ENCODE measurements around the gene GTPBP4.

The GTPBP4 gene

DNA sequence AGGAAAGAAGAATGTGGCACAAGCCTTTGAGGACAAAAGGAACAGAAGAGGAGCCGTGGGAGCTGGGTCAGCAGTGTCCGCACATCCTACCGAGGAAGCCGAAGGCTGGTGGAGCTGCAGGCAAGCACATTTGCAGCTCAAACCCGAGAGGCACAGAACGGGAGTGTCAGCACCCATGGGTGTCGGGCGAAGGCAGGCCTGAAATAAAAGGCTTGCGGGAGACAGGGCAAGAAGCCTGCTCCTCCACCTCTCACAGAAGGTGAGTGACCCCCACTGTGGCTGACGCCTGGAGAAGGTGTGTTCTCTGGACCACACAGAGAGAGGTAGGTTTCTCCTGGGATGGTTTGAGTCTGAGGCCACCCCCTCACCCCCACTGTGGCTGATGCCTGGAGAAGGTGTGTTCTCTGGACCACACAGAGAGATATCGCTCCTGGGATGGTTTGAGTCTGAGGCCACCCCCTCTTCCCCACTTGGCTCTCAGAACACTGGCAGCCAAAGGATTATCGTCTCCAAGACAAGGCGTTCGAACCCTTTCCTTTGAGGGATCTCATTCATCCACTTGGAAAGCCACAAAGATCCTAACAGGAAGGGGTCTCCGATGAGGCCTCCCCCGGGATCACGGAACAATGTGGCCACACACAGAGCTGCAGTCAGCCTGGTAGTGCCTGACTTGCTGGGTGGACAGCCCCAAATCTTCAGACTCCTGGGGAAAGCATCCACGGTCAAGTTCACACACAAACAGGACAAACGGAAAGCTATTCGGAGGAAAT is 21.6 kb upstream of the GTPBP4 start:
- no peak for DNase-seq (ENCODE audit: low read depth in 1 of 2, low spot score in 1 of 2)

DNA sequence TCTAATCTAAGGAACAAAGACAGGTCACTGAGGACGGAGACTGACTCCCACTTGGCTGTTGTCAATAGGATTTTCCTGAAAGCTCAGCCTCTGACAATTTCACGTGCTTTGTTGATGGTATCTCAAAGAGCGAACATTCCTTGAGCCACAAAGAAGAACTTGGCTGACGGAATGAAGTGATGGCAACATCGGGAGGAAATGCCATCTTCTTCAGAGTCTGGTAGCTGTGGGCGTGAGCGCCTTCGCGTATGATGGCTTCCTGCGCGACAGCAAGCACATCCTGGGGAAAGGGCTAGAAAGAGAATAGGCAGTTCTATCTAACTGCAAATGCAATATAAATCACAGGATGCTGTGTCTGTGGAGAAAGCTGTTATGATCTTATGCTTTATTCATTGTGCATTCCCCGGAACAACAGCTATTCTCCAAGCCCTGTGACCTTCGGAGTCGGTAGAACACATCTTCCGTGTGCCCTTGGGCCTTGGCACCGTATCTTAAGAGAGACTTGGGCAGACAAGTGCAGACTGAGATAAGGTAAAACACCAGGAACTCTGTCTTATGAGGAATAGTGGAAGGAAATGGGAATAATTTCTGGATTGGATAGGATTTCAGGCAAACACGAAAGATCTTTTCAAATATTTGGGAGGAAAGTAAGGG is 19.6 kb upstream of the GTPBP4 start:
- DNase-seq (ENCODE audit: low read depth in 1 of 2, low spot score in 1 of 2) = no peak

GRCh38 chr10:969473-970150 is 18.6 kb upstream of the GTPBP4 start:
- DNase-seq (ENCODE audit: low read depth in 1 of 2, low spot score in 1 of 2) = no peak

DNA sequence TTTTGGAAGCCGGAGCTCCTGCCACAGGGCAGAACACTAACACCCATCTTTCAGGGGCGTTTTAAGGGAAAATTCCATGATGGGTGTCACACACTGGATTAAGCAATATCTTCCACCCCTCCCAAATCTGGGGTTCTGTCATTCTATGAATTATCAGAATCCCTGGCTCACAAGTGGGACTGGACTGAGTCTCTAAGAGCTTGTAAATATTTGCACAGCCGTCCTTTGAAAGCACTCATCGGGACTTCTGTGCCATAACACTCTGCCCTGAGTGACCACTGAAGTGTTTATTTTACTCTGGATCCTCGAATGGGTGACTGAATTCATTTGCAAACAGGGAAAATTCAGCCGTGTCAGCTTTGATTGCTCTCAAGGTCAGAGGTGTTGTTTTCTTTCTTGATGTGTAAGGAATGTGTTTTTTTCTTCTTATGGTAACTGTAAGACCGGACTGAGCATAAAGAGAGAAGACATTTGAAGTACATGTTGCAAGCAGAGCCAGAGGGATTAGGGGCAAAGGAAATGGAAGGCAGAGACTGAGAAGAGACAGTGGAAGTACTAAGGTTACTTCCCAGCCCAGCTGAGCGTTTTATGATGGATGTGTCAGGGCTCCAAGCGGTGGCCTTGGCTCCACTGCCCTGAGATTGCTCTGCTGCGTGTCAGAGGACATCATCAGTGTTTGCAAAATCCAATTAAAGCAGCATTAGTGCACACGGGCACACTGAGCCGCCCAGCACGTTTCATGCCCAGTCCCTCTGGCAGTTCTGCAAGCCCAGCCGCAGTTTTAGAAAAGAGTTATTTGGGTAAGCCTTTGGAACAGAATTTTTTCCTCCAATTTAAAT is 17.7 kb upstream of the GTPBP4 start:
- no peak for DNase-seq (ENCODE audit: low read depth in 1 of 2, low spot score in 1 of 2)

GRCh38 chr10:971150-971542 is 17.1 kb upstream of the GTPBP4 start:
- DNase-seq (ENCODE audit: low read depth in 1 of 2, low spot score in 1 of 2) = no peak

GRCh38 chr10:971613-972012 is 16.6 kb upstream of the GTPBP4 start:
- no peak for DNase-seq (ENCODE audit: low read depth in 1 of 2, low spot score in 1 of 2)

DNA sequence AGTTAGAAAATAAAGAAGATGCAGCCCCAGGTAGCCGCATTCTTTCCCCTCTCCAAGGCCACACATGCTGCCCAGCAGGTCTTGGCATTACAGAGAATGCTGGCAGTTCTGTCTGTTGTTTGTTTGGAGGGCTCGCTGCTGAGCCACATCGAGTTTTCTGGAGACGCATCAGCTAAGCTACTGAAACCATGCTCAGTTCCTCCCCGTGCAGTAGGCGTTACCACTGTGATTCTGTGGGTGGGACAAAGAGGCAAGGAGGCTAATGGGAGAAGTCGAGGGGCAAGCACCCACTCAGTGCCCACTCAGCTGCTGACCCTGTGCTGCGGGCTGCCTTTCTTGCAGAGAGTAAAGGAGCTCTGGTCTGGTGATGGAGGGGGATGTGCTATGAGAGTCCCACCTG is 15.5 kb upstream of the GTPBP4 start:
- DNase-seq (ENCODE audit: low read depth in 1 of 2, low spot score in 1 of 2) = no peak

GRCh38 chr10:974038-974784 is 14.0 kb upstream of the GTPBP4 start:
- no peak for DNase-seq (ENCODE audit: low read depth in 1 of 2, low spot score in 1 of 2)

GRCh38 chr10:974785-975074 is 13.5 kb upstream of the GTPBP4 start:
- no peak for DNase-seq (ENCODE audit: low read depth in 1 of 2, low spot score in 1 of 2)

- DNase-seq (ENCODE audit: low read depth in 1 of 2, low spot score in 1 of 2) = no peak
Measured at GRCh38 chr10:976316-976715, 11.9 kb upstream of the GTPBP4 start.

- DNase-seq (ENCODE audit: low read depth in 1 of 2, low spot score in 1 of 2) = no peak
Measured at GRCh38 chr10:978826-979421, 9.3 kb upstream of the GTPBP4 start.

DNA sequence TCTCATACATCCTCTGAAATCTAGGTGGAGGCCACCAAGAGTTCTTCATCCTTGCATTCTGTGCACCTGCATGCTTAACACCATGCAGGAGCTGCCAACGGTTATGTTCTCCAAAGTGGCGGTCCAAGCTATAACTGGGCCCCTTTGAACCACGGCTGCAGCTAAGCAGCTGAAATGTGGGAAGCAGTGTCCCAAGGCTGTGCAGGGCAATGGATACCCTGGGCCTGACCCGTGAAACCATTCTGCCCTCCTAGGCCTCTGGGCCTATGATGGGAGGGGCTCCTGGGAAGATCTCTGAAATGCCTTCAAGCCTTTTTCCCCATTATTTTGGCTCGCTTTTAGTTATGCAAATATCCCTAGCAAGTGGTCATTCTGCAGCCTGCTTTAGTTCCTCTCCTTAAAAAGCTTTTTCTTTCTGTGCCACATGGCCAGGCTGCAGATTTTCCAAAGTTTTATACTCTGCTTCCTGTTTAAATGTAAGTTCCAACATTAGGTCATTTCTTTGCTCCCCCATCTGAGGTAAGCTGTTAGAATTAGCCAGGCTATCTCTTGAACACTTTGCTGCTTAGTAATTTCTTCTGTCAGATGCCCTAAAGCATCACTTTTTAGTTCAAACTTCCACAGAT is 7.7 kb upstream of the GTPBP4 start:
- DNase-seq (ENCODE audit: low read depth in 1 of 2, low spot score in 1 of 2) = no peak

DNA sequence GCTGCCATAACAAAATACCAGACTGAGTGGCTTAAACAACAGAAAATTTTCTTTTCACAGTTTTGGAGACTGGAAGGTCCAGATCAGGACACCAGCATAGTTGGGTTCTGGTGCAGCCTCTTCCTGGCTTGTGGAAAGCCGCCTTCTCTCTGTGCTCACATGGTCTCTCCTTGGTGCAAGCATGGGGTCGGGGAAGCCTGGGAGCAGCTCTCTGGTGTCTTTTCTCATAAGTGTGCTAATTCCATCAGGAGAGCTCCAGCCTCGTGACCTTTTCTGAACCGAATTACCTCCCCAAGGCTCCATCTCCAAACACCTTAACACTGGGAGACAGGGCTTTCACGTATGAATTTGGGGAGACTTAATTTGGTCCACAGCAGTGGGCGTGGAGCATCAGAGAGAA is 4.8 kb upstream of the GTPBP4 start:
- no peak for DNase-seq (ENCODE audit: low read depth in 1 of 2, low spot score in 1 of 2)

DNA sequence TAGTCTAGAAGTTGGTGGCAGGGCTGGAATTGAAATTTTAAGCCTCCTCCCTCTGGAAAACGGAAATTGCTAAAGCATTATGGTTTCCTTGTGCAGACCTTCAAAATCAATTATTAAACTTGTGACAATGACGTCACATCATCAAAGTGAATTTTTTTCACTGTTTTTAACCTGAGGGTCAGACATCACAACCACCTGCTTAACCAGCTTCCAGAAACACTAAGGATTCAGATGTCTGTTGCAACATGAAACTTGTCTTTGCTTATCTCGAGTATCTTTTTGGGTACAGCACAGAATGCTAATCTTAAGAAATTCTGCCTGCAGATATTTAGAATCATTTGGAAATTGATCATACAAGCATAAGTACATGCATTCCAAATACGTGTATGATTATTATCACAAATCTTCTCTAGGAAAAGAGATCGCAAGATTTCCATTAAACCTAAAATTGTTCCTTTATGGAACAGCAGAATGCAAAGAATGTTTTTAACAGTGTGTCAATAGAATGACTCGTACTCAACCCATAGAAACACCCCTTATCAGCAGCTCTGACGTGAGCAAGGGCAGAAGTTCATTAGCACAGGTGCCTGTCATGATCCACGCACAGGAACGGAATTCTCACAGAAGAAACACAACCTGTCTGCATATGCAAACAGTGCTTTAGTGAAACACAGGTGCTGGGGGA is 4.1 kb upstream of the GTPBP4 start:
- DNase-seq (ENCODE audit: low read depth in 1 of 2, low spot score in 1 of 2) = no peak

DNA sequence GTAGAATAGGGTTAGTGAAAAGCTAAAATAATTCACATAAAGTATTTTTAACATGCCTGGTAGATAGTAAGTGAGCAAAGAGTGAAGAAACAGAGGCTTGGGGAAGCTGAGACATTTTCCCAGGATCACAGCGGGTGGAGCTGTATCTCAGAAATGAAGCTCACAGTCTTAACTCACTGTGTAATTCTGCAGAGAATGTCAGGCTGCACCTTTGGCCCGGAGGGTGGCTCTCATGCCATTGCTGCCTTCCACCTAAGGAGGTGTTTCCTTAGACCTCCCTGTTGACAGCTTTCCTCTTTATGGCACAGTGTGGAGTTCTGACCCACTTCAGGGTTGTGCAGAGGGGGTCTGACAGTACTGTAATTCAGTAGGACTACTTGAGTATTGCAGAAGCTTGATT is 2.9 kb upstream of the GTPBP4 start:
- no peak for DNase-seq (ENCODE audit: low read depth in 1 of 2, low spot score in 1 of 2)

GRCh38 chr10:986137-986825 is 2.0 kb upstream of the GTPBP4 start:
- DNase-seq (ENCODE audit: low read depth in 1 of 2, low spot score in 1 of 2) = no peak

DNA sequence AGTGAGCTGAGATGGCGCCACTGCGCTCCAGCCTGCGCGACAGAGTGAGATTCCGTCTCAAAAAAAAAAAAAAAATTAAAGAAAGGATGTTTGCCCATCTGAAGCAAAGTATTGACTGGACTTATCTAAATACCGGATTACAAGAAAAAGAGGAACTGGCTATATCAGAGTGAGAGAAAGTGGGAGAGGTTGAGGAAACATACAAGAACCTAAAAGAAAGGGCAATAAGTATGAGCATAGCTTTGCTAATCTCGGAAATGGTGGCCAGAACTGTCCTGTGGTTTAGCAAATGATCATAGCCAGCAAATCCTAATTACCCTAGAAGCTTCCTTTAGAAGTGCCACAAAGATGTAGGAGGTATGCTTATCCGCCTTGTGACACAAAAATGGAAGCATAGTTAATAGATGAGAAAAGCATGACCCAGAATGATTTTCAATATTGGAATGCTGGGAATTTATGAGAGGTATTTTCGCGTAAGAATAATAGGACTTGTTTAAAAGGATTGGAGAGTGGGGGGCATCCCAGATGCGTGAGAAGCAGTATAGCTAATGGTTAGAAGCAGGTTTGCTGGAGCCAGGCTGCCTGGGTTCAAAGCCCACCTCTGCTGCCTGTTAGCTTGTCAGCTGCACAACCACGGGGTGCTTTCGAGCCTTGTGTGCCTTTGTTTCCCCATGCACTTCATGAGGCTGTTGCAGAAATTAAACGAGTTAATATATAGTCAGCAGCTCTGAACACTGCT is 1.2 kb upstream of the GTPBP4 start:
- DNase-seq (ENCODE audit: low read depth in 1 of 2, low spot score in 1 of 2) = no peak

DNA sequence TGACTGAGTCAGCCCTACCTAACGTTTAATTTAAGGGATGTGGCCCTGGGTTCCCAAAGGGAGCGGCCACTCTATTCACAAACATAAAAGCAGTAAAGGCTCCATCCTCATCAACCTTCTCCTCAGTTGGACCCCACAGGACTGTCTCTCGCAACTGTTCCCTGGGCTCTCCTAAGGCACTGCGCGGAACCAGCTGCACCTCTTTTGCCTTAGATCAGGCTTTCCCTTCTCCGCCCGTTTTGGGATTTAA is 689 bp upstream of the GTPBP4 start:
- no peak for DNase-seq (ENCODE audit: low read depth in 1 of 2, low spot score in 1 of 2)

Data from stimulated activated CD4-positive, alpha-beta T cell treated with anti-CD3 and anti-CD28 coated beads, Interleukin-15, amount 100 ng/mL, for 1 hour (primary cell).